ENCODE results near the gene TMEM154. TPM values are rescaled to one million over a fixed set of nuclear protein-coding genes. Genes with fewer than 3 reads are reported as not detected.

TMEM154 gene
- total RNA-seq, 3 donors from 2014 or later = 1.3 to 7.2 (median 5.6) TPM

DNA sequence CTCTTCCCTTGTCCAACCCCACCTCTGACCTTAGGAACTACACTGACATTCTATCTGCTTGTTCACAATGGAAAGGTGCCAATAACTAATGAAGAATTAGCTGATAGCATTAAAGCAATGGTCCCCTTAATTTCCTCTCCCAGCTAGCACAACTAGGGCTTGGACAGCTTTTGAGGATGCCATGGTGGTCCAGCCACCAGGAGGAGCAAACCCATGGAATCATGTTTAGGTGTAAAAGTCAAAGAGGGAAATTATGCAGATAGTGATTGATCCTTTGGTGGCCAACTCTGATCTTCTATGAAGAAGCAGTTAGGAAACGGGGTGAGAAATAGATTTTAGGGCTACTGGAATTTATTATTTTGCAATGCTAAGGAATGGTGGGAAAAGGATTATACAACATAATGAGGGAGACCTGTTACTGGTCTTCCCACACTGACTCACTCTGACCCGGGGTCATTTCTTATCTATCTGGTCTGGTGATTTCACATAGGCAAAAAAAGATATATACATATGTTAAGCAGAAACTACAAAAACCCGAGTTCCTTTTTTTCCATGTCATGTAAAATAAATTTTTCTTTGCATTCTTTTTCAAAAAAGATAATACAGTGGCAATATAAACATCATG, 98.1 kb downstream of the TMEM154 start:
- no peaks in the 10 kb centered on the region for H3K36me3 ChIP-seq
- no peaks in the 10 kb centered on the region for H3K4me1 ChIP-seq
- no peaks in the 10 kb centered on the region for H3K27me3 ChIP-seq
- no peak overlapping the region for H3K27ac ChIP-seq
- no peak for DNase-seq (ENCODE audit: low spot score in 2 of 2)
- intact Hi-C loops (cut with DNase I; ENCODE audit: low total_unique reads) = no loop called here
- TF ChIP-seq POLR2A (IDR thresholded peaks at IDR 0.05) (no peak), POLR2AphosphoS5 (IDR thresholded peaks at IDR 0.05) (no peak)
- TF ChIP-seq, protein P1, sequence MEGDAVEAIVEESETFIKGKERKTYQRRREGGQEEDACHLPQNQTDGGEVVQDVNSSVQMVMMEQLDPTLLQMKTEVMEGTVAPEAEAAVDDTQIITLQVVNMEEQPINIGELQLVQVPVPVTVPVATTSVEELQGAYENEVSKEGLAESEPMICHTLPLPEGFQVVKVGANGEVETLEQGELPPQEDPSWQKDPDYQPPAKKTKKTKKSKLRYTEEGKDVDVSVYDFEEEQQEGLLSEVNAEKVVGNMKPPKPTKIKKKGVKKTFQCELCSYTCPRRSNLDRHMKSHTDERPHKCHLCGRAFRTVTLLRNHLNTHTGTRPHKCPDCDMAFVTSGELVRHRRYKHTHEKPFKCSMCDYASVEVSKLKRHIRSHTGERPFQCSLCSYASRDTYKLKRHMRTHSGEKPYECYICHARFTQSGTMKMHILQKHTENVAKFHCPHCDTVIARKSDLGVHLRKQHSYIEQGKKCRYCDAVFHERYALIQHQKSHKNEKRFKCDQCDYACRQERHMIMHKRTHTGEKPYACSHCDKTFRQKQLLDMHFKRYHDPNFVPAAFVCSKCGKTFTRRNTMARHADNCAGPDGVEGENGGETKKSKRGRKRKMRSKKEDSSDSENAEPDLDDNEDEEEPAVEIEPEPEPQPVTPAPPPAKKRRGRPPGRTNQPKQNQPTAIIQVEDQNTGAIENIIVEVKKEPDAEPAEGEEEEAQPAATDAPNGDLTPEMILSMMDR (IDR thresholded peaks at IDR 0.05) = no peak
- H3K9me3 ChIP-seq = no peaks in the 10 kb centered on the region
- no peak overlapping the region for H3K4me3 ChIP-seq

DNA sequence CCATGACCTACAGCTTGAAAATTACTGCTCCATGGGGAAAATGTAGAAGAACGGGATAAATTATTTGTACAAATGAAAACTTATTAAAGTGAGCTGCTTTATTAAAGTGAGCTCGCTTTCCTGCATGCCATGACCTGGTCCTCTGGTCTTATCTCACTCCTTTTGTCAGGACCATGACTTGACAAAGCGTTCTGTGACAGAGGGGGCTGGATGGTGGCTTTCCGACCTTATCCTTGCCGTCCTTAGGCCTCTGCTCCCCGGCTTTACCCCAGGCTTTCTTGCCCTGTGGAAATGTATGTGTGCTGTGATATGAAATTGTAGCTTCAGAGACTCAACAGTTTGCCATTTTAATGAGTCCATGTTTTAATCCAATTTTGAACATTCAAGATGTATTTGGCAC, 99.9 kb downstream of the TMEM154 start:
- H3K27me3 ChIP-seq = no peaks in the 10 kb centered on the region
- H3K9me3 ChIP-seq = no peaks in the 10 kb centered on the region
- no peak for DNase-seq (ENCODE audit: low spot score in 2 of 2)
- intact Hi-C loops (cut with DNase I; ENCODE audit: low total_unique reads) = no loop called here
- TF ChIP-seq, protein P1 (IDR thresholded peaks at IDR 0.05) = no peak
- TF ChIP-seq POLR2AphosphoS5 (IDR thresholded peaks at IDR 0.05) (no peak), POLR2A (IDR thresholded peaks at IDR 0.05) (no peak)
- no peaks in the 10 kb centered on the region for H3K4me1 ChIP-seq
- H3K4me3 ChIP-seq = no peak overlapping the region
- no peak overlapping the region for H3K27ac ChIP-seq
- no peaks in the 10 kb centered on the region for H3K36me3 ChIP-seq

DNA sequence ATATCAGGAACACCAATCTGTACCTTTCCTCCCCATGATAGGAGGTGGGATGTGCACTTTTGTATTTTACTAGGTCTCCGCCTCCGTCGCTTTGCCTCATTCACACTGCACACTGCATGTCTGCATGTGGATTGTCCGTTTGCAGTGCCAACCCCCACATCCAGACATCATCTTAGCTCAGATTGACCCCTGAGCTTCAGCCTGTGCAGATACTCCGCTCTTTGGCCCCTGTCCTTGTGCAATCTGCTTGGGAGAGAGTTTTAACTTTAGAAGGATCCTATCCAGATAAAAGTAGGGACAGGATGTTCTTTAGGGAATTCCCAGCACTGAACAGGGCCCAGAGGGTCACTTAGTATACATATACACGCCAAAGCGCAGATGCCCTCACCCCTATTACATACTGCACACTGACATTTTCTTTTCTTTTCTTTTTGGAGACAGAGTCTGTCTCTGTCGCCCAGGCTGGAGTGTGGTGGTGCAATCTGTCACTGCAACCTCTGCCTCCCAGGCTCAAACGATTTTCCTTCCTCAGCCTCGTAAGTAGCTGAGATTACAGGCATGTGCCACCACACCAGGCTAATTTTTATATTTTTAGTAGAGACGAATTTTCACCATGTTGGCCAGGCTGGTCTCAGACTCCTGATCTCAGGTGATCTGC, 100.6 kb downstream of the TMEM154 start:
- H3K9me3 ChIP-seq = no peaks in the 10 kb centered on the region
- H3K27me3 ChIP-seq = no peaks in the 10 kb centered on the region
- H3K36me3 ChIP-seq = no peaks in the 10 kb centered on the region
- no peak for DNase-seq (ENCODE audit: low spot score in 2 of 2)
- no peak overlapping the region for H3K27ac ChIP-seq
- TF ChIP-seq POLR2A (IDR thresholded peaks at IDR 0.05) (no peak), POLR2AphosphoS5 (IDR thresholded peaks at IDR 0.05) (no peak)
- TF ChIP-seq, protein P1 (IDR thresholded peaks at IDR 0.05) = no peak
- no peaks in the 10 kb centered on the region for H3K4me1 ChIP-seq
- no peak overlapping the region for H3K4me3 ChIP-seq
- intact Hi-C loops (cut with DNase I; ENCODE audit: low total_unique reads) = no loop called here

- H3K4me1 ChIP-seq = no peaks in the 10 kb centered on the region
Observed at GRCh38 chr4:152578670-152579069, 101.1 kb downstream of the TMEM154 start.

More at GRCh38 chr4:152578670-152579069, 101.1 kb downstream of the TMEM154 start:
- H3K36me3 ChIP-seq = no peaks in the 10 kb centered on the region
- H3K27me3 ChIP-seq = no peaks in the 10 kb centered on the region
- no peak for DNase-seq (ENCODE audit: low spot score in 2 of 2)
- H3K4me3 ChIP-seq = no peak overlapping the region
- no peak for TF ChIP-seq POLR2AphosphoS5 (IDR thresholded peaks at IDR 0.05)
- TF ChIP-seq, protein P1 (IDR thresholded peaks at IDR 0.05) = no peak
- TF ChIP-seq POLR2A (IDR thresholded peaks at IDR 0.05) = no peak
- H3K9me3 ChIP-seq = no peaks in the 10 kb centered on the region
- no peak overlapping the region for H3K27ac ChIP-seq
- intact Hi-C loops (cut with DNase I; ENCODE audit: low total_unique reads) = no loop called here
